Loucy (cell line): Measurements from ENCODE around the gene LNP1.

Experiments
- H2AFZ ChIP-seq: fragments of 200-600 bp; sonication (generic); 2 replicates; pipeline ENCODE4 v1.6.0; 2016; ENCODE audit warnings: antibody characterized with exemption, mild to moderate bottlenecking, low read length, moderate library complexity
- H3F3A ChIP-seq: fragments of 200-600 bp; 2 replicates; pipeline ENCODE4 v1.6.0; 2016; ENCODE audit warnings: antibody characterized with exemption, low read depth, mild to moderate bottlenecking
- H3K27me3 ChIP-seq: fragments of 200-600 bp; sonication (generic); 2 replicates; pipeline ENCODE4 v1.6.1; 2014; ENCODE audit warnings: low read length, mild to moderate bottlenecking; ENCODE audit not compliant: insufficient read depth, poor library complexity, severe bottlenecking
- H3K36me3 ChIP-seq: fragments of 200-600 bp; sonication (generic); 2 replicates; pipeline ENCODE4 v1.6.1; 2016; ENCODE audit warnings: low read length; ENCODE audit not compliant: insufficient read depth
- H3K4me1 ChIP-seq: fragments of 200-600 bp; sonication (generic); 2 replicates; pipeline ENCODE4 v1.5.1; 2014; ENCODE audit warnings: low read length, mild to moderate bottlenecking; ENCODE audit not compliant: insufficient read depth, poor library complexity, severe bottlenecking
- H3K4me2 ChIP-seq: fragments of 200-600 bp; sonication (generic); 2 replicates; pipeline ENCODE4 v1.6.0; 2014; ENCODE audit warnings: antibody characterized with exemption, low read length, low read depth, mild to moderate bottlenecking; ENCODE audit not compliant: poor library complexity, severe bottlenecking
- H3K4me3 ChIP-seq: fragments of 200-600 bp; sonication (generic); 2 replicates; pipeline ENCODE4 v1.5.1; 2014; ENCODE audit warnings: low read length, mild to moderate bottlenecking, mixed read lengths; ENCODE audit not compliant: poor library complexity, severe bottlenecking
- H3K79me2 ChIP-seq: fragments of 200-600 bp; sonication (generic); 2 replicates; pipeline ENCODE4 v1.6.1; 2014; ENCODE audit warnings: low read length; ENCODE audit not compliant: insufficient read depth
- H3K9ac ChIP-seq: fragments of 200-600 bp; sonication (generic); 2 replicates; pipeline ENCODE4 v1.6.0; 2014; ENCODE audit warnings: mild to moderate bottlenecking, low read depth, low read length, moderate library complexity; ENCODE audit not compliant: poor library complexity, severe bottlenecking
- H3K9me2 ChIP-seq: fragments of 200-600 bp; sonication (generic); replicated peaks from 2 replicates; pipeline ENCODE4 v1.6.1; 2016; ENCODE audit warnings: low read depth, low read length, mixed read lengths
- H3K9me3 ChIP-seq: fragments of 200-600 bp; sonication (generic); 2 replicates; pipeline ENCODE4 v1.6.1; 2014; ENCODE audit warnings: mild to moderate bottlenecking, antibody characterized with exemption, low read length, low read depth; ENCODE audit not compliant: insufficient read depth
- H4K20me1 ChIP-seq: fragments of 200-600 bp; sonication (generic); 2 replicates; pipeline ENCODE4 v1.6.0; 2014; ENCODE audit warnings: antibody characterized with exemption, low read length, mild to moderate bottlenecking; ENCODE audit not compliant: insufficient read depth, poor library complexity, severe bottlenecking
- CTCF ChIP-seq: fragments of 200-600 bp; sonication (generic); conservative IDR thresholded peaks from 2 replicates; pipeline ENCODE4 v1.5.1; 2014; ENCODE audit warnings: mild to moderate bottlenecking, antibody characterized with exemption, low read length
- EZH2phosphoT487 ChIP-seq: fragments of 200-600 bp; IDR thresholded peaks from 2 replicates; pipeline ENCODE4 v1.6.1; 2018; ENCODE audit warnings: antibody characterized with exemption, mild to moderate bottlenecking, moderate library complexity, borderline replicate concordance

LNP1 gene

GRCh38 chr3:100403362-100404249, 2.3 kb downstream of the LNP1 start:
- H2AFZ ChIP-seq: no peak overlapping the region
- peaks cover 17% of the 10 kb centered on the region; the same call in 1 of the 2 replicates for H3K9me3 ChIP-seq
- peak overlapping the region; percentile 95 for H3K9ac ChIP-seq
- peak overlapping the region; percentile 78 for H3K4me2 ChIP-seq
- no peaks in the 10 kb centered on the region for H3K9me2 ChIP-seq
- no peaks in the 10 kb centered on the region for H3K36me3 ChIP-seq
- H3K4me1 ChIP-seq: peaks cover 35% of the 10 kb centered on the region
- peaks cover 86% of the 10 kb centered on the region for H3K79me2 ChIP-seq
- H4K20me1 ChIP-seq: peaks cover 25% of the 10 kb centered on the region
- TF ChIP-seq CTCF: peak; percentile 35
- no peak for TF ChIP-seq EZH2phosphoT487
- H3K27me3 ChIP-seq: no peaks in the 10 kb centered on the region
- no peaks in the 10 kb centered on the region for H3F3A ChIP-seq
- peak overlapping the region; percentile 89 for H3K4me3 ChIP-seq

GRCh38 chr3:100404250-100404548, 2.9 kb downstream of the LNP1 start:
- Histone ChIP-seq H3F3A (no peaks in the 10 kb centered on the region), H3K9ac (no peak overlapping the region), H3K4me1 (peaks cover 33% of the 10 kb centered on the region), H4K20me1 (peaks cover 20% of the 10 kb centered on the region), H3K4me3 (peak overlapping the region; percentile 89), H3K9me2 (no peaks in the 10 kb centered on the region), H3K4me2 (peak overlapping the region; percentile 78), H3K79me2 (peaks cover 86% of the 10 kb centered on the region), H3K9me3 (peaks cover 21% of the 10 kb centered on the region; the same call in 1 of the 2 replicates), H3K27me3 (no peaks in the 10 kb centered on the region), H3K36me3 (no peaks in the 10 kb centered on the region), H2AFZ (no peak overlapping the region)
- TF ChIP-seq CTCF (no peak), EZH2phosphoT487 (no peak)

GRCh38 chr3:100407164-100407563, 5.8 kb downstream of the LNP1 start:
- peaks cover 4% of the 10 kb centered on the region for H4K20me1 ChIP-seq
- peaks cover 66% of the 10 kb centered on the region for H3K79me2 ChIP-seq
- no peak overlapping the region for H3K9ac ChIP-seq
- H2AFZ ChIP-seq: no peak overlapping the region
- peaks cover 25% of the 10 kb centered on the region; the same call in 1 of the 2 replicates for H3K9me3 ChIP-seq
- no peaks in the 10 kb centered on the region for H3K9me2 ChIP-seq
- peak overlapping the region; percentile 22 for H3K4me2 ChIP-seq
- peaks cover 18% of the 10 kb centered on the region for H3K4me1 ChIP-seq
- H3K4me3 ChIP-seq: peak overlapping the region; percentile 24
- no peaks in the 10 kb centered on the region for H3K36me3 ChIP-seq
- no peaks in the 10 kb centered on the region for H3K27me3 ChIP-seq
- TF ChIP-seq EZH2phosphoT487 (no peak), CTCF (no peak)
- no peaks in the 10 kb centered on the region for H3F3A ChIP-seq
